Measurements from ENCODE around the gene GCNA.
"Not testable (repeated sequence)": the region's sequence is repeated elsewhere in the genome, so short reads cannot be mapped to it uniquely, and the experiment has no call there.

The GCNA gene

DNA sequence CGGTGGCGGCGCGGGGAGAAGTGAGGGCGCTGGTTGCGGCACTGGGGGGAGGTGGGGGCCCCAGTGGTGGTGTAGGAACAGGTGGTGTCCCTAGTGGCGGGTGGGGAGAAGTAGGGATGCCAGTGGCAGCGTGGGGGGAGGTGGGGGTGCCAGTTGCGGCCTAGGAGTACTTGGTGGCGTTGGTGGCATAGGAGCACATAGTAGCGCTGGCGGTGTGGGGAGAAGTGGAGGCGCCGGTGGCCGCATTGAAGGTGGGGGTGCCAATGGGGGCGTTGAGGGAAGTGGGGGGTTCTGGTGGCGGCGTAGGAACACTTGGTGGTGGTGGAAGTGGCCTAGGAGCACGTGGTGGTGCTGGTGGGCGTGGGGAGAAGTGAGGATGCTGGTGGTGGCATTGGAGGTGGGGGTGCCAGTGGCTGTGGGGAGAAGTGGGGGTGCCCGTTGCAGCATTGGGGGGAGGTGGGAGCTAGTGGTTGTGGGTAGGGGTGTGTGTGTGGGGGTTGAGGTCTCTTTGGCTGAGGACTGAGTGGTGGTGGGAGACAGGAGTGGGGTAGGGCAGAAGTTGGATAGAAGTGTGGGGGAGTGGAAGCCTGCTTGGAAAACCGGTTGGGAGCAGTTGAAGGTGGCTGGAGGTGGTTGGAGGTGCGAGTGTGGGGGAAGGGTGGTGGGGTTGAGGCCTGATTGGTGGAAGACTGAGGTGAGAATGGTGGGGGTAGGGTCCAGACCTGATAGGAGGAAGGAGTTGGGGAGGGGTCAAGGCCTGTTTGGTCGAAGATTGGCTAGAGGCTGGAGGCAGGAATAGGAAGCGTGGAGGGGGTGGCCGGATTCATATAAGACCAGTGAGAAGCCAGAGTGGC, 1.1 kb downstream of the GCNA start:
- peak; percentile 24 for DNase-seq (ENCODE audit: low spot score)
- in situ Hi-C loops (cut with MboI; ENCODE audit: low sequenced_read_pairs, unreplicated experiment), result no loop called here
- TF ChIP-seq CTCF (IDR thresholded peaks at IDR 0.05; ENCODE audit: borderline replicate concordance, control extremely low read depth, extremely low read depth, insufficient read depth, missing control alignments), result no peak

DNA sequence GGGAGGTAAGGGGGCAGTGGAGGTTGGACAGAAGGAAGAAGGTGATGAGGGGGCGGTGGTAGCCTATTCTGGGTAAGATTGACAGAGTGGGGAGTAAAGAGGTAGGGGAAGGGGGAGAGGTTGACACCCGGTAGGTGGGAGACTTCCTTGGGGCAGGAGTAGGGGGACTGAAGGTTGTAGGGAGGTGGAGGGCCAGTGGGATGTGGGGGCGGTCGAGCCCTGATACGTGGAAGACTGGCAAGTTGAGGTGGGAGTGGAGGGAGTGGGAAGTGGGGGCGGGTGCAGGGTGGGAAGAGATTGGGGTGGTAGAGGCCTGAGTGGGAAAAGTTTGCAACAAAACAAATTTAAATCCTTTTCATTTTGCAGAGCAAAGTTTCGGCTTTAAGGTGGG, 1.7 kb downstream of the GCNA start:
- in situ Hi-C loops (cut with MboI; ENCODE audit: low sequenced_read_pairs, unreplicated experiment), result no loop called here
- DNase-seq (ENCODE audit: low spot score), result peak; percentile 14
- TF ChIP-seq CTCF (IDR thresholded peaks at IDR 0.05; ENCODE audit: borderline replicate concordance, control extremely low read depth, extremely low read depth, insufficient read depth, missing control alignments), result no peak

DNA sequence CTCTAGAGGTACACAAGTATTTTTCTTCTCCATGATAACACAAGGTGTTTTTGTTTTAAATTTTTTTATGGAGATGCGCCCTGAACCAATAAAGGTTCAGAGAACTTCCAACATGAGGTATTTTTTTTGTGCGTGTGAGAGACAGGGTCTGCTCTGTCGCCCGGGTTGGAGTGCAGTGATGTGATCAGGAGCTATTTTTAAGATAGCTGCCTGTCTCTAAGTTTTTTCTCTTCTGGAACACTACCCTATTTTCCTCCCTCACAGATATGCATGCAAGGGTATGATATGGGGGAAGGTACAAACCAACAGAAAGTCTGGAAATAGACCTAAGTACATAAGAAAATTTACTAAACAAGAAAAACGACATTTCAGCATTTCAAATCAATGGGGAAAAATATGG, 3.0 kb downstream of the GCNA start:
- DNase-seq (ENCODE audit: low spot score), result no peak
- in situ Hi-C loops (cut with MboI; ENCODE audit: low sequenced_read_pairs, unreplicated experiment), result no loop called here
- TF ChIP-seq CTCF (IDR thresholded peaks at IDR 0.05; ENCODE audit: borderline replicate concordance, control extremely low read depth, extremely low read depth, insufficient read depth, missing control alignments), result no peak

GRCh38 chrX:71586929-71587328, 8.7 kb downstream of the GCNA start:
- no peak for DNase-seq (ENCODE audit: low spot score)
- in situ Hi-C loops (cut with MboI; ENCODE audit: low sequenced_read_pairs, unreplicated experiment), result no loop called here
- TF ChIP-seq CTCF (IDR thresholded peaks at IDR 0.05; ENCODE audit: borderline replicate concordance, control extremely low read depth, extremely low read depth, insufficient read depth, missing control alignments), result no peak

DNA sequence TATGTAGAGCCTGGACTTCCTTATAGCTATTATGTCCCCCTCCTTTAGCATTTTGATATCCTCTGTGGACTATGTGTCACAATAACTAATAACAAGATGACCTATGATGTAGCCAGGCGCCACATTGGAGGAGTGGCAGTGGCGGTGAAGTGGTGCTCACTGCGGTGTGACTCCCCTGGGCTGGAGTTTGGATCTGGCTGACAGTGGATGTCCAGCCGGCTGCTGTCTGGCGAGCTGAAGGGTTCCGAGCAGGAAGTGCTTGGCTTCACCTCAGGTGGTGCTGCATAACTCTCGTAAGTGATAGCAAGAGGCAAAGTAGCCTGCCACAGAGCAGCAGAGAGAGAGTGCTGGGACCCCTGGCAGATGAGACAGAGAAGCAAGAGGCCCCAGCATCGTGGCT, 15.0 kb downstream of the GCNA start:
- in situ Hi-C loops (cut with MboI; ENCODE audit: low sequenced_read_pairs, unreplicated experiment); DNase-seq (ENCODE audit: low spot score): not testable (repeated sequence)

DNA sequence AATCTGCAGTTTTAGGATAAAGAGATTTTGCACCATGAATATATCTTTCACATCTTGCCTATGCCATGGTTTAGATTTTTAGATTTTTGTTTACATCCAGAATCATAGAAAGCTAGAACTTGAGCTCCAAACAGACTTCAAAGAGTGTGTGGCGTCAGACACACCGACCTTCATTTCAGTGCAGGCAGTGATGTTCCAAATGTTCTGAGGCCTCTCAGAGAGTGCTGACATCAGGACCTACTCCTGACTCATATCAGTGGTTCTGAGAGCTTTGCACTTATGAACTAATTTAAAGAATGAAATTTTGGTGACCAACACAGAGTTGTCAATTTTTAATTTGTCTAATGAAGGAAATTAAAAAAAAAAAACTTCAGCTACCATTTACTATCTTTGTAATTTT, 21.7 kb downstream of the GCNA start:
- TF ChIP-seq CTCF (IDR thresholded peaks at IDR 0.05; ENCODE audit: borderline replicate concordance, control extremely low read depth, extremely low read depth, insufficient read depth, missing control alignments), result no peak
- DNase-seq (ENCODE audit: low spot score), result no peak
- in situ Hi-C loops (cut with MboI; ENCODE audit: low sequenced_read_pairs, unreplicated experiment), result no loop called here

GRCh38 chrX:71603618-71604017, 25.4 kb downstream of the GCNA start:
- DNase-seq (ENCODE audit: low spot score), result no peak
- no peak for TF ChIP-seq CTCF (IDR thresholded peaks at IDR 0.05; ENCODE audit: borderline replicate concordance, control extremely low read depth, extremely low read depth, insufficient read depth, missing control alignments)
- in situ Hi-C loops (cut with MboI; ENCODE audit: low sequenced_read_pairs, unreplicated experiment), result no loop called here

All from GM13976 (cell line).